ENCODE results near the gene RTP5.
"Not testable (repeated sequence)": the region's sequence is repeated elsewhere in the genome, so short reads cannot be mapped to it uniquely, and the experiment has no call there.

Gene RTP5

GRCh38 chr2:241906378-241906770 is 36.8 kb downstream of the RTP5 start:
- H3K9me3 ChIP-seq (ENCODE audit: control insufficient read depth, low read depth, low read length); H3K36me3 ChIP-seq (ENCODE audit: control insufficient read depth, low read depth, low read length); H3K27ac ChIP-seq (ENCODE audit: low read length); H3K4me1 ChIP-seq (ENCODE audit: control insufficient read depth, low read depth, low read length); H3K27me3 ChIP-seq (ENCODE audit: control insufficient read depth, insufficient read depth, low read length); H3K9ac ChIP-seq (ENCODE audit: low read length); H3K4me3 ChIP-seq (ENCODE audit: low read length): not testable (repeated sequence)

DNA sequence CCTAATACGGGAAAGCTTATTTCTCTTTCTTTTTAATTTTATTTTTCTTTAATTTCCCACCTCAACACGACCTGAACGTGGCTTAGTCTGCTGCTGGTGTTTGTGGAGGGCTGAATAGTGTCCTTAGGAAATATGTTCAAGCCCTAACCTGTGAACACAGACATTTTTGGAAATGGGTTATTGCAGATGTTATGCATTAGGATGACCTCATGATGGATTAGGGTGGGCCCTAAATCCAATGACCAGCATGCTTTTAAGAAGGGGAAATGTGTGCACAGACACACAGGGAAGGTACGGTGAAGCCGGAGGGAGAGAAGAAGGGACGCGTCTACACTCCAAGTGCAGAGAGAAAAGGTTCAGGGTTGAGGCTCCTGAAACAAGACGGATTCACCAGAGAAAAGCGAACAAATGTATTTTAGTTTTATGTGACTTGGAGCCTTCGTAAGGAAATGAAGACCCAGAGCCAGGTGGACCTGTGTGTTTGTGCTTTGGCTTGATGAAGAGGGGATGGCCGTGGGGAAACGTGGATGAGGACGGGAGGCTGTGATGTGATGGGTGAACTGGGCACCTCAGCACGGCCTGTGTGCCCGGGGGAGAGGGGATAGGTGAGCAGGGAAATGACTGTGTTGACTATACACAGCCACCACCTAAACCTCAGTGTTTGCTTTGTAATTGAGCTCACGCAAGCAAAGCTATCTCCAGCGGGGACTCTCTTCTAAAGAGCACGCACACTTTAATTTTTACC is 37.5 kb downstream of the RTP5 start:
- no peaks in the 10 kb centered on the region for H3K36me3 ChIP-seq (ENCODE audit: control insufficient read depth, low read depth, low read length)
- no peak overlapping the region for H3K9ac ChIP-seq (ENCODE audit: low read length)
- H3K4me1 ChIP-seq (ENCODE audit: control insufficient read depth, low read depth, low read length): no peaks in the 10 kb centered on the region
- no peaks in the 10 kb centered on the region for H3K9me3 ChIP-seq (ENCODE audit: control insufficient read depth, low read depth, low read length)
- no peak overlapping the region for H3K4me3 ChIP-seq (ENCODE audit: low read length)
- no peak overlapping the region for H3K27ac ChIP-seq (ENCODE audit: low read length)
- no peaks in the 10 kb centered on the region for H3K27me3 ChIP-seq (ENCODE audit: control insufficient read depth, insufficient read depth, low read length)

DNA sequence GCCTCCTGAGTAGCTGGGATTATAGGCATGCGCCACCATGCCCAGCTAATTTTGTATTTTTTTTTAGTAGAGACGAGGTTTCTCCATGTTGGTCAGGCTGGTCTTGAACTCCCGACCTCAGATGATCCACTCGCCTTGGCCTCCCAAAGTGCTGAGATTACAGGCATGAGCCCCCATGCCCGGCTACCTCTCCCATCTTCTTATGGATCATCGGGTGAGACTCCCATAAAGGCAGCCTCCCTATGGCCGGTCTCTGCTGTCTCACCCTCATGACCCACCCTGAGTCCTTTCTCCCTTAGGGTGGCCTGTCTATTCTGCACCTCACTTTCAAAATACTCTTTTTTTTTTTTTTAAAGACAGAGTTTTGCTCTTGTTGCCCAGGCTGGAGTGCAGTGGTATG is 38.3 kb downstream of the RTP5 start:
- not testable (repeated sequence) for H3K27me3 ChIP-seq (ENCODE audit: control insufficient read depth, insufficient read depth, low read length); H3K27ac ChIP-seq (ENCODE audit: low read length); H3K36me3 ChIP-seq (ENCODE audit: control insufficient read depth, low read depth, low read length); H3K4me1 ChIP-seq (ENCODE audit: control insufficient read depth, low read depth, low read length); H3K9me3 ChIP-seq (ENCODE audit: control insufficient read depth, low read depth, low read length); H3K9ac ChIP-seq (ENCODE audit: low read length); H3K4me3 ChIP-seq (ENCODE audit: low read length)

GRCh38 chr2:241908686-241909420 is 39.3 kb downstream of the RTP5 start:
- no peaks in the 10 kb centered on the region for H3K9me3 ChIP-seq (ENCODE audit: control insufficient read depth, low read depth, low read length)
- H3K27ac ChIP-seq (ENCODE audit: low read length): no peak overlapping the region
- H3K9ac ChIP-seq (ENCODE audit: low read length): no peak overlapping the region
- no peaks in the 10 kb centered on the region for H3K36me3 ChIP-seq (ENCODE audit: control insufficient read depth, low read depth, low read length)
- no peaks in the 10 kb centered on the region for H3K27me3 ChIP-seq (ENCODE audit: control insufficient read depth, insufficient read depth, low read length)
- H3K4me3 ChIP-seq (ENCODE audit: low read length): no peak overlapping the region
- no peaks in the 10 kb centered on the region for H3K4me1 ChIP-seq (ENCODE audit: control insufficient read depth, low read depth, low read length)

DNA sequence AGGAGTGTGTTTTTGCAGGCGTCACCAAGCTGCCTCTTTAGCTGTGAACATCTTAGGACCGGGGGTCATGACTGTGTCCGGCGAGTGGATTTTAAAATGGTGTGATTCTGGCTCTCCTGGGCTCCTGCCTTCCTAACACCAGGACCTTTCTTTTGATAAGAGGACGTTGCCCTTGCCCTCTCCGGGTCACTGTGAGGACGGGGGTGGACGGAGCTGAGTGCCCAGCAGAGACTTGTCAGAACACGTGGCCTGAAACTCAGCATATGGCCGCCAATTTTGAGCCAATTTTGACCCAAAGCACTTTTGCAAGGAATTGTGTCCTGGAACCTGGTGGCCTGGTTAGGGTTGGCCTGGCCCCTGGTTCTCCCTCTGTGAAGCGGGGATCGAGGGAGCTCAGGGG is 40.2 kb downstream of the RTP5 start:
- Histone ChIP-seq H3K4me3 (ENCODE audit: low read length) (no peak overlapping the region), H3K9me3 (ENCODE audit: control insufficient read depth, low read depth, low read length) (no peaks in the 10 kb centered on the region), H3K36me3 (ENCODE audit: control insufficient read depth, low read depth, low read length) (no peaks in the 10 kb centered on the region), H3K27me3 (ENCODE audit: control insufficient read depth, insufficient read depth, low read length) (no peaks in the 10 kb centered on the region), H3K27ac (ENCODE audit: low read length) (no peak overlapping the region), H3K4me1 (ENCODE audit: control insufficient read depth, low read depth, low read length) (no peaks in the 10 kb centered on the region), H3K9ac (ENCODE audit: low read length) (no peak overlapping the region)

- Histone ChIP-seq H3K27me3 (ENCODE audit: control insufficient read depth, insufficient read depth, low read length) (no peaks in the 10 kb centered on the region), H3K4me1 (ENCODE audit: control insufficient read depth, low read depth, low read length) (no peaks in the 10 kb centered on the region), H3K9ac (ENCODE audit: low read length) (no peak overlapping the region), H3K9me3 (ENCODE audit: control insufficient read depth, low read depth, low read length) (no peaks in the 10 kb centered on the region), H3K4me3 (ENCODE audit: low read length) (no peak overlapping the region), H3K36me3 (ENCODE audit: control insufficient read depth, low read depth, low read length) (no peaks in the 10 kb centered on the region), H3K27ac (ENCODE audit: low read length) (no peak overlapping the region)
These were observed 41.3 kb downstream of the RTP5 start for GRCh38 chr2:241910604-241911520.

GRCh38 chr2:241911551-241911950 is 42.0 kb downstream of the RTP5 start:
- Histone ChIP-seq H3K36me3 (ENCODE audit: control insufficient read depth, low read depth, low read length) (no peaks in the 10 kb centered on the region), H3K9me3 (ENCODE audit: control insufficient read depth, low read depth, low read length) (no peaks in the 10 kb centered on the region), H3K4me3 (ENCODE audit: low read length) (no peak overlapping the region), H3K27me3 (ENCODE audit: control insufficient read depth, insufficient read depth, low read length) (no peaks in the 10 kb centered on the region), H3K4me1 (ENCODE audit: control insufficient read depth, low read depth, low read length) (no peaks in the 10 kb centered on the region), H3K9ac (ENCODE audit: low read length) (no peak overlapping the region), H3K27ac (ENCODE audit: low read length) (no peak overlapping the region)

GRCh38 chr2:241912021-241912555 is 42.6 kb downstream of the RTP5 start:
- no peaks in the 10 kb centered on the region for H3K9me3 ChIP-seq (ENCODE audit: control insufficient read depth, low read depth, low read length)
- no peaks in the 10 kb centered on the region for H3K27me3 ChIP-seq (ENCODE audit: control insufficient read depth, insufficient read depth, low read length)
- no peak overlapping the region for H3K9ac ChIP-seq (ENCODE audit: low read length)
- H3K27ac ChIP-seq (ENCODE audit: low read length): no peak overlapping the region
- H3K4me1 ChIP-seq (ENCODE audit: control insufficient read depth, low read depth, low read length): no peaks in the 10 kb centered on the region
- no peak overlapping the region for H3K4me3 ChIP-seq (ENCODE audit: low read length)
- no peaks in the 10 kb centered on the region for H3K36me3 ChIP-seq (ENCODE audit: control insufficient read depth, low read depth, low read length)

GRCh38 chr2:241913703-241914102 is 44.2 kb downstream of the RTP5 start:
- Histone ChIP-seq H3K4me3 (ENCODE audit: low read length) (no peak overlapping the region), H3K36me3 (ENCODE audit: control insufficient read depth, low read depth, low read length) (no peaks in the 10 kb centered on the region), H3K9ac (ENCODE audit: low read length) (no peak overlapping the region), H3K4me1 (ENCODE audit: control insufficient read depth, low read depth, low read length) (no peaks in the 10 kb centered on the region), H3K27me3 (ENCODE audit: control insufficient read depth, insufficient read depth, low read length) (no peaks in the 10 kb centered on the region), H3K27ac (ENCODE audit: low read length) (no peak overlapping the region), H3K9me3 (ENCODE audit: control insufficient read depth, low read depth, low read length) (no peaks in the 10 kb centered on the region)

GRCh38 chr2:241914542-241914941 is 45.0 kb downstream of the RTP5 start:
- no peak overlapping the region for H3K27ac ChIP-seq (ENCODE audit: low read length)

DNA sequence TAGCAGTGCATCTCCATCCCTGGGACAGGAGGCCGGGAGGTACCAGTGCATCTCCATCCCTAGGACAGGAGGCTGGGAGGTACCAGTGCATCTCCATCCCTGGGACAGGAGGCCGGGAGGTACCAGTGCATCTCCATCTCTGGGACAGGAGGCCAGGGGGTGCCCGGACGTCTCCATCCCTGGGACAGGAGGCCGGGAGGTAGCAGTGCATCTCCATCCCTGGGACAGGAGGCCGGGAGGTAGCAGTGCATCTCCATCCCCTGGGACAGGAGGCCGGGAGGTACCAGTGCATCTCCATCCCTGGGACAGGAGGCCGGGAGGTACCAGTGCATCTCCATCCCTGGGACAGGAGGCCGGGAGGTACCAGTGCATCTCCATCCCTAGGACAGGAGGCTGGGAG is 52.1 kb downstream of the RTP5 start:
- not testable (repeated sequence) for H3K27me3 ChIP-seq (ENCODE audit: control insufficient read depth, insufficient read depth, low read length); H3K9me3 ChIP-seq (ENCODE audit: control insufficient read depth, low read depth, low read length); H3K36me3 ChIP-seq (ENCODE audit: control insufficient read depth, low read depth, low read length); H3K4me1 ChIP-seq (ENCODE audit: control insufficient read depth, low read depth, low read length); H3K4me3 ChIP-seq (ENCODE audit: low read length); H3K27ac ChIP-seq (ENCODE audit: low read length); H3K9ac ChIP-seq (ENCODE audit: low read length)

More at GRCh38 chr2:241914542-241914941, 45.0 kb downstream of the RTP5 start:
- H3K36me3 ChIP-seq (ENCODE audit: control insufficient read depth, low read depth, low read length): no peaks in the 10 kb centered on the region
- H3K9ac ChIP-seq (ENCODE audit: low read length): no peak overlapping the region
- no peak overlapping the region for H3K4me3 ChIP-seq (ENCODE audit: low read length)
- H3K27me3 ChIP-seq (ENCODE audit: control insufficient read depth, insufficient read depth, low read length): no peaks in the 10 kb centered on the region
- H3K4me1 ChIP-seq (ENCODE audit: control insufficient read depth, low read depth, low read length): no peaks in the 10 kb centered on the region
- H3K9me3 ChIP-seq (ENCODE audit: control insufficient read depth, low read depth, low read length): no peaks in the 10 kb centered on the region
